ENCODE measurements around the gene SLC16A5. TPM values are rescaled to one million over a fixed set of nuclear protein-coding genes. Genes with fewer than 3 reads are reported as not detected.
A peak's percentile ranks its signal among the peaks of the same experiment; 100 is the strongest.
"Not testable (repeated sequence)": the region's sequence is repeated elsewhere in the genome, so short reads cannot be mapped to it uniquely, and the experiment has no call there.

The SLC16A5 gene
- polyA plus RNA-seq, 1 donor (not counting 4 experiments of a cell fraction or from before 2014, with no cell fraction given), result 3.5 TPM

- H3K79me2 ChIP-seq (ENCODE audit: control insufficient read depth, insufficient read depth, low read length), result peaks cover 15% of the 10 kb centered on the region
- dilution Hi-C loops (cut with MboI; ENCODE audit: extremely low pct_ligation_motif_present, low sequenced_read_pairs), result no loop called here
- H3K4me3 ChIP-seq (ENCODE audit: control insufficient read depth in 2 of 3, extremely low read depth in 1 of 3, insufficient read depth in 2 of 3, low read depth in 1 of 3, low read length in 3 of 3), result no peak overlapping the region
- no peaks in the 10 kb centered on the region for H4K20me1 ChIP-seq (ENCODE audit: control insufficient read depth, extremely low read depth, insufficient read depth, low read length)
- FAIRE-seq (no peak), DNase-seq (ENCODE audit: low read depth, low spot score) (no peak)
- H3K4me2 ChIP-seq (ENCODE audit: control insufficient read depth, extremely low read depth, insufficient read depth, low read depth, low read length), result no peak overlapping the region
- TF ChIP-seq CTCF (optimal IDR thresholded peaks at IDR 0.05 in 1 of 3, IDR thresholded peaks at IDR 0.05 in 1 of 3, conservative IDR thresholded peaks at IDR 0.05 in 1 of 3; ENCODE audit: extremely low read depth in 1 of 3, insufficient read depth in 2 of 3, low read length in 3 of 3) (no peak), EZH2 (IDR thresholded peaks at IDR 0.05; ENCODE audit: low read length) (no peak)
- H3K27ac ChIP-seq (ENCODE audit: control insufficient read depth, insufficient read depth, low read length), result no peak overlapping the region
- H3K9ac ChIP-seq (ENCODE audit: control insufficient read depth, extremely low read depth, insufficient read depth, low read length), result no peak overlapping the region
- no peaks in the 10 kb centered on the region for H3K9me3 ChIP-seq (ENCODE audit: control insufficient read depth, low read depth, low read length)
- H3K9me1 ChIP-seq (ENCODE audit: control insufficient read depth, extremely low read depth, insufficient read depth, low read length), result no peaks in the 10 kb centered on the region
- peaks cover 2% of the 10 kb centered on the region for H3K4me1 ChIP-seq (ENCODE audit: control insufficient read depth, extremely low read depth, insufficient read depth, low read length)
- H3K36me3 ChIP-seq (ENCODE audit: control insufficient read depth in 2 of 2, extremely low read depth in 1 of 2, insufficient read depth in 2 of 2, low read length in 2 of 2), result peaks cover 14 to 22% of the 10 kb centered on the region in 2 experiments
- no peaks in the 10 kb centered on the region for H3K27me3 ChIP-seq (ENCODE audit: control insufficient read depth, extremely low read depth, insufficient read depth, low read length)
- H2AFZ ChIP-seq (ENCODE audit: control insufficient read depth, low read length), result no peak overlapping the region
Measured at GRCh38 chr17:75041656-75042280, 46.0 kb upstream of the SLC16A5 start.

- Histone ChIP-seq H3K4me1 (ENCODE audit: control insufficient read depth, extremely low read depth, insufficient read depth, low read length) (peaks cover 11% of the 10 kb centered on the region), H3K79me2 (ENCODE audit: control insufficient read depth, insufficient read depth, low read length) (peaks cover 21% of the 10 kb centered on the region), H3K36me3 (ENCODE audit: control insufficient read depth in 2 of 2, extremely low read depth in 1 of 2, insufficient read depth in 2 of 2, low read length in 2 of 2) (peaks cover 14 to 19% of the 10 kb centered on the region in 2 experiments)
- H3K27ac ChIP-seq (ENCODE audit: control insufficient read depth, insufficient read depth, low read length); H2AFZ ChIP-seq (ENCODE audit: control insufficient read depth, low read length); FAIRE-seq; H3K9me1 ChIP-seq (ENCODE audit: control insufficient read depth, extremely low read depth, insufficient read depth, low read length); H3K9ac ChIP-seq (ENCODE audit: control insufficient read depth, extremely low read depth, insufficient read depth, low read length); dilution Hi-C loops (cut with MboI; ENCODE audit: extremely low pct_ligation_motif_present, low sequenced_read_pairs); H3K27me3 ChIP-seq (ENCODE audit: control insufficient read depth, extremely low read depth, insufficient read depth, low read length); H3K4me3 ChIP-seq (ENCODE audit: control insufficient read depth in 2 of 3, extremely low read depth in 1 of 3, insufficient read depth in 2 of 3, low read depth in 1 of 3, low read length in 3 of 3); DNase-seq (ENCODE audit: low read depth, low spot score); H3K4me2 ChIP-seq (ENCODE audit: control insufficient read depth, extremely low read depth, insufficient read depth, low read depth, low read length); H4K20me1 ChIP-seq (ENCODE audit: control insufficient read depth, extremely low read depth, insufficient read depth, low read length); H3K9me3 ChIP-seq (ENCODE audit: control insufficient read depth, low read depth, low read length): not testable (repeated sequence)
Measured at GRCh38 chr17:75043789-75044188, 44.0 kb upstream of the SLC16A5 start.

DNA sequence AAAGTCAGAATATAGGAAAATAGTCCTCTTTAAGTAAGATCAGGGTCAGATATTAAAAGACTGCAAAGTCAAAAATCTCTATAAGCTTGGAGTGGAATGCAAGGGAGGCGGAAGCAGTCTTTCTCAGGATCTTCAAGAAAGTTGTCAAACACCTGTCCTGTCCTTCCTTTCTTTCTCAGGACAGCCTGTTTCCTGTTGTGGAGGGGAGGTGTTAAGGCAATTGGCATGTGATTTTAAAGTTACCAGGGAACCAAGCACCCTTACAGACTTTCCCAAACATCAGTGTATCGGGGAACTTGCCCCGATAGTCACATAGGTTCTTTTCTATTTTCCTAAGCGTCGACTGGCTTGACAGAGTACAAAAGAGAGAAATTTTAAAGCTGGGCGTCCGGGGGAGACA lies 43.0 kb upstream of the SLC16A5 start:
- Histone ChIP-seq H3K9me3 (ENCODE audit: control insufficient read depth, low read depth, low read length) (no peaks in the 10 kb centered on the region), H3K27me3 (ENCODE audit: control insufficient read depth, extremely low read depth, insufficient read depth, low read length) (no peaks in the 10 kb centered on the region), H3K4me1 (ENCODE audit: control insufficient read depth, extremely low read depth, insufficient read depth, low read length) (peaks cover 14% of the 10 kb centered on the region), H3K36me3 (ENCODE audit: control insufficient read depth in 2 of 2, extremely low read depth in 1 of 2, insufficient read depth in 2 of 2, low read length in 2 of 2) (peaks cover 7 to 18% of the 10 kb centered on the region in 2 experiments), H3K9ac (ENCODE audit: control insufficient read depth, extremely low read depth, insufficient read depth, low read length) (no peak overlapping the region), H3K79me2 (ENCODE audit: control insufficient read depth, insufficient read depth, low read length) (peaks cover 21% of the 10 kb centered on the region), H4K20me1 (ENCODE audit: control insufficient read depth, extremely low read depth, insufficient read depth, low read length) (no peaks in the 10 kb centered on the region), H3K27ac (ENCODE audit: control insufficient read depth, insufficient read depth, low read length) (no peak overlapping the region), H3K4me2 (ENCODE audit: control insufficient read depth, extremely low read depth, insufficient read depth, low read depth, low read length) (no peak overlapping the region), H3K9me1 (ENCODE audit: control insufficient read depth, extremely low read depth, insufficient read depth, low read length) (no peaks in the 10 kb centered on the region), H3K4me3 (ENCODE audit: control insufficient read depth in 2 of 3, extremely low read depth in 1 of 3, insufficient read depth in 2 of 3, low read depth in 1 of 3, low read length in 3 of 3) (no peak overlapping the region), H2AFZ (ENCODE audit: control insufficient read depth, low read length) (no peak overlapping the region)
- TF ChIP-seq CTCF (optimal IDR thresholded peaks at IDR 0.05 in 1 of 3, IDR thresholded peaks at IDR 0.05 in 1 of 3, conservative IDR thresholded peaks at IDR 0.05 in 1 of 3; ENCODE audit: extremely low read depth in 1 of 3, insufficient read depth in 2 of 3, low read length in 3 of 3), result no peak
- no peak for TF ChIP-seq EZH2 (IDR thresholded peaks at IDR 0.05; ENCODE audit: low read length)
- DNase-seq (ENCODE audit: low read depth, low spot score) (no peak), FAIRE-seq (no peak)
- dilution Hi-C loops (cut with MboI; ENCODE audit: extremely low pct_ligation_motif_present, low sequenced_read_pairs), result no loop called here

- H3K9me3 ChIP-seq (ENCODE audit: control insufficient read depth, low read depth, low read length); FAIRE-seq; H4K20me1 ChIP-seq (ENCODE audit: control insufficient read depth, extremely low read depth, insufficient read depth, low read length); DNase-seq (ENCODE audit: low read depth, low spot score); H3K9me1 ChIP-seq (ENCODE audit: control insufficient read depth, extremely low read depth, insufficient read depth, low read length); dilution Hi-C loops (cut with MboI; ENCODE audit: extremely low pct_ligation_motif_present, low sequenced_read_pairs); H3K27me3 ChIP-seq (ENCODE audit: control insufficient read depth, extremely low read depth, insufficient read depth, low read length); H2AFZ ChIP-seq (ENCODE audit: control insufficient read depth, low read length): not testable (repeated sequence)
- Histone ChIP-seq H3K36me3 (ENCODE audit: control insufficient read depth in 2 of 2, extremely low read depth in 1 of 2, insufficient read depth in 2 of 2, low read length in 2 of 2) (peaks cover 7 to 11% of the 10 kb centered on the region in 2 experiments), H3K4me1 (ENCODE audit: control insufficient read depth, extremely low read depth, insufficient read depth, low read length) (peaks cover 14% of the 10 kb centered on the region), H3K9ac (ENCODE audit: control insufficient read depth, extremely low read depth, insufficient read depth, low read length) (peak overlapping the region; percentile 97), H3K4me2 (ENCODE audit: control insufficient read depth, extremely low read depth, insufficient read depth, low read depth, low read length) (peak overlapping the region; percentile 82), H3K27ac (ENCODE audit: control insufficient read depth, insufficient read depth, low read length) (peak overlapping the region; percentile 93), H3K79me2 (ENCODE audit: control insufficient read depth, insufficient read depth, low read length) (peaks cover 21% of the 10 kb centered on the region), H3K4me3 (ENCODE audit: control insufficient read depth in 2 of 3, extremely low read depth in 1 of 3, insufficient read depth in 2 of 3, low read depth in 1 of 3, low read length in 3 of 3) (peak overlapping the region; percentile 90 to 98 (median 96))
Measured at GRCh38 chr17:75045946-75046406, 41.8 kb upstream of the SLC16A5 start.
